Activated naive CD8-positive, alpha-beta T cell (primary cell): ENCODE measurements around the gene PRKAR2B.
"Not testable (repeated sequence)": the region's sequence is repeated elsewhere in the genome, so short reads cannot be mapped to it uniquely, and the experiment has no call there.

Experiments used
- H3K27ac Mint-ChIP-seq: one replicate; pipeline ENCODE4 v1.8.0; 2021; ENCODE audit warnings: mixed read lengths
- H3K27me3 Mint-ChIP-seq: one replicate; pipeline ENCODE4 v1.8.0; 2021; ENCODE audit warnings: mixed read lengths
- H3K36me3 Mint-ChIP-seq: one replicate; pipeline ENCODE4 v1.8.0; 2021; ENCODE audit warnings: mixed read lengths
- H3K4me1 Mint-ChIP-seq: one replicate; pipeline ENCODE4 v1.8.0; 2021; ENCODE audit warnings: low read depth, mixed read lengths
- H3K4me3 Mint-ChIP-seq: one replicate; pipeline ENCODE4 v1.8.0; 2021; ENCODE audit warnings: mild to moderate bottlenecking, mixed read lengths
- H3K9me3 Mint-ChIP-seq: one replicate; pipeline ENCODE4 v1.8.0; 2021; ENCODE audit warnings: low read depth, mixed read lengths

PRKAR2B gene

DNA sequence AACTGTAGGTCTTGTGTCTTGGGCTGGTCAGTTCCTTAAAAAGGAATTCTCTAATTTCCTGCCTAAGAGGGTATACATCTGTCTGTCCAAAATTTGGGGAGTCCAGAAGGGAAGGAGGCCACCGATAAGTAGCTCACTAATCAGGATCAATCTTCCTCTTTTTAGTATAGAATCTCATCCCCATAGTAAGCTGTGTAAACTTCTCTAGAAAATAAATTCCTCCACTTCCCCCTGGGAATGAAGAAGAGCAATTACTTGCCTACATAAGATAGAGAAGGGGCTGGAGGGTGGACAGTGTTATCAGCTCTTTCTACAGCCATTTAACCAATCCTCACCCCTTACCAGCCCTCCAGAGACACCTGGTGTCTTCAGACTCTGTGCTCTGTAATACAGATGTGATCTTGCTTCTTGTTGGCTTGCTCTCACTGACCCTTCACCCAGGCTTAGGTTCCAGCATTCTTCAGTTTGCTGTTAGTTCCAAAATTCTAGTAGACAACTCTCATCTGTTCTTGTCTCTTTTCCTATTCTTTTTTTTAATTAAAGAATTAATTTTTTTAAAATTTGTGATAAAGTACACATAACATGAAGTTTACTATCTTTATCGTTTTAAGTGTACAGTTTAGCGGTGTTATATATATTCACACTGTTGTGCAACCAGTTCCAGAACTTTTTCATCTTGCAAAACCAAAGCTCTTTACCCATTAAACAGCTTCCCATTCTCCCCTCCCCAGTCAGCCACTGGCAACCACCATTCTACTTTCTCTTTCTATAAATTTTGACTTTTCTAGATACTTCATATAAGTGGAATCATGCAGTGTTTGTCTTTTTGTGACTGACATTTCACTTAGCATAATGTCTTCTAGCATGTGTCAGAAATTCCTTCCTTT is 6.5 kb upstream of the PRKAR2B start:
- Mint-ChIP-seq H3K27ac (no peak overlapping the region), H3K4me3 (no peak overlapping the region), H3K4me1 (no peaks in the 10 kb centered on the region), H3K36me3 (peaks cover 2% of the 10 kb centered on the region), H3K9me3 (peaks cover 9% of the 10 kb centered on the region), H3K27me3 (no peaks in the 10 kb centered on the region)

DNA sequence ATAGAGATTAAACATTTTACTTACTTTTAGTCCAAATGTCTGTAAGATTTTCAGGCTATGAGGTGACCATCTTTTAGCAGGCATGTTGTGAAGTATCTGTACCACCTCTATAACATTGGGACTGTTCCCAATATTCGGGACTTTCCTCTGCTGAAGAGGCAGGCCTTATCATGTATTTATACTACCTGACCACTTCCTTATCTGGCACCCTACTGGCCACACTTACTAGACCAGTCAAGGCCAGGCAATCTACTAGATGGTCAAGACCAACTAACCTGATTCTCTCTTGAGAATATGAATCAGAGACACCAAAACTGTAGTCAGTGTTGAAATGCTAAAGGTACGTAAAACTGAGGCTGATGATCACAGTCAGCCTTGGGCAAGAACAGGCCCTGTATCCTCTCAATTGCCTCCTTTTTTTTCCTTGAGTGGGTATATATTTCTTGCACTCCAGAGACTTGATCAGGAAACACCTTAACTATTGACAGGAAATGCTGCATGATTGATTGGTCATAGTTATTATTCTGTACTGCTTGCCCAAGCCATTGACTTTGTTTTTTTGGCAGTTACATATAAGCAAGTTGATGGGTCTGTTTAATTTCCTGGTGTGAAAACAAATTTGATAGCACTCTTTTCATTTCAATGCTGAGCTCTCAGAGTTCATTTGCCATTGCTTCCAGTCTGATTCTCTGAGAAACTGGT is 5.2 kb upstream of the PRKAR2B start:
- Mint-ChIP-seq H3K36me3 (peaks cover 2% of the 10 kb centered on the region), H3K4me1 (peaks cover 4% of the 10 kb centered on the region), H3K27me3 (no peaks in the 10 kb centered on the region), H3K9me3 (peaks cover 9% of the 10 kb centered on the region), H3K4me3 (no peak overlapping the region), H3K27ac (no peak overlapping the region)

DNA sequence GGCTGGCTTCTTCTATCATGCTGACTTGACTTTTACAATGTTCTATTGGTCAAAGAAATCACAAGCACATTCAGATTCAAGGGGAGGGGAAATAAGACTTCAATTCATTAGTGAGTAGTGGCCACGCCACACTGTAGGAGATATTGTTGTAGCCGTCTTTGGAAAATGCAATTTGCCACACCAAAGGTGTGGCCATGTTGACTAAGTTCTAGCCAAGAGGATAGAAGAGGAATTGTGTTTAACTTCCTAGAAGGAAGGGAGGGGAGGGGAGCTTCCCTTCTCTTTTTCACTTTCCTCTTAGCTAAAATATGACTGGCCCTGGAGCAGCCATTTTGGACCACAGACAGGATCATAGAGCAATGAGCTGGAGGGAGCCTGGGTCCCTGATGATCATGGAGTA is 3.4 kb upstream of the PRKAR2B start:
- H3K4me1 Mint-ChIP-seq: peaks cover 9% of the 10 kb centered on the region
- no peak overlapping the region for H3K27ac Mint-ChIP-seq
- H3K27me3 Mint-ChIP-seq: peaks cover 3% of the 10 kb centered on the region
- H3K4me3 Mint-ChIP-seq: no peak overlapping the region
- H3K36me3 Mint-ChIP-seq: peaks cover 4% of the 10 kb centered on the region
- H3K9me3 Mint-ChIP-seq: peaks cover 9% of the 10 kb centered on the region

DNA sequence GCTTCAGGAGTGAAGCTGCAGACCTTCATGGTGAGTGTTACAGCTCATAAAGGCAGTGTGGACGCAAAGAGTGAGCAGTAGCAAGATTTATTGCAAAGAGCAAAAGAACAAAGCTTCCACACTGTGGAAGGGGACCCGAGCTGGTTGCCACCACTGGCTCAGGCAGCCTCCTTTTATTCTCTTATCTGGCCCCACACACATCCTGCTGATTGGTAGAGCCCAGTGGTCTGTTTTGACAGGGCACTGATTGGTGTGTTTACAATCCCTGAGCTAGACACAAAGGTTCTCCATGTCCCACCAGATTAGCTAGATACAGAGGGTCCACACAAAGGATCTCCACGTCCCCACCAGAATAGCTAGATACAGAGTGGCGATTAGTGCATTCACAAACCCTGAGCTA is 2.7 kb upstream of the PRKAR2B start:
- H3K27me3 Mint-ChIP-seq, H3K4me1 Mint-ChIP-seq, H3K27ac Mint-ChIP-seq: not testable (repeated sequence)

DNA sequence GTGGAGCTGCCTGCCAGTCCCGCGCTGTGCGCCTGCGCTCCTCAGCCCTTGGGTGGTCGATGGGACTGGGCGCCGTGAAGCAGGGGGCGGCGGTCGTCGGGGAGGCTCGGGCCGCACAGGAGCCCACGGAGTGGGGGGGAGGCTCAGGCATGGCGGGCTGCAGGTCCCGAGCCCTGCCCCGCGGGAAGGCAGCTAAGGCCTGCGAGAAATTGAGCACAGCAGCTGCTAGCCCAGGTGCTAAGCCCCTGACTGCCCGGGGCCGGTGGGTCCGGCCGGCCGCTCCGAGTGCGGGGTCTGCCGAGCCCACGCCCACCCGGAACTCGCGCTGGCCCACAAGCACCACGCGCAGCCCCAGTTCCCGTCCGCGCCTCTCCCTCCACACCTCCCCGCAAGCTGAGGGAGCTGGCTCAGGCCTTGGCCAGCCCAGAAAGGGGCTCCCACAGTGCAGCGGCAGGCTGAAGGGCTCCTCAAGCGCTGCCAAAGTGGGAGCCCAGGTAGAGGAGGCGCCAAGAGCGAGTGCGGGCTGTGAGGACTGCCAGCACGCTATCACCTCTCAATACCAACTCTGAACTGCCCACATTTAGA is 2.1 kb upstream of the PRKAR2B start:
- H3K4me3 Mint-ChIP-seq, H3K27me3 Mint-ChIP-seq, H3K4me1 Mint-ChIP-seq, H3K36me3 Mint-ChIP-seq, H3K27ac Mint-ChIP-seq, H3K9me3 Mint-ChIP-seq: not testable (repeated sequence)

More for the DNA sequence above, 2.7 kb upstream of the PRKAR2B start:
- H3K4me3 Mint-ChIP-seq, H3K36me3 Mint-ChIP-seq, H3K9me3 Mint-ChIP-seq: not testable (repeated sequence)

DNA sequence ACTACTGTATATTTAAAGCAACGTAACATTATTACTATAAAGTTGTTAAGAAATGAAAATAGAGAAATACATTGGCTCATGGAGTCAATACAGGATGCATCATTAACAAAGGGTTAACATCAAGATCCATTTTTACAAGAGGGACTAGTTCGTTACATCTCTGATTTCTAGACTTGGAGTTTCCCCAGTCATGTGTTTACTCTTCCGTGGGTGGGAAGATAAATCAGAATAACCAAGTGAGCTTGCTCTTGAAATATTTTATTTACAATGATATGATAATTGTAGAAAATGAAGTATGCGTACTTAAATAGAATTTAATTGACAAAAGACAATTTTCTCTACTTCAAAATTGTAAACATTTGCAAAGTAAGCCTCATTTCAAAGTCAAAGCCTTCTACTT is 1.0 kb upstream of the PRKAR2B start:
- Mint-ChIP-seq H3K36me3 (peaks cover 2% of the 10 kb centered on the region), H3K9me3 (no peaks in the 10 kb centered on the region), H3K4me1 (peaks cover 9% of the 10 kb centered on the region), H3K27me3 (peaks cover 8% of the 10 kb centered on the region), H3K4me3 (peak overlapping the region; percentile 86), H3K27ac (no peak overlapping the region)

DNA sequence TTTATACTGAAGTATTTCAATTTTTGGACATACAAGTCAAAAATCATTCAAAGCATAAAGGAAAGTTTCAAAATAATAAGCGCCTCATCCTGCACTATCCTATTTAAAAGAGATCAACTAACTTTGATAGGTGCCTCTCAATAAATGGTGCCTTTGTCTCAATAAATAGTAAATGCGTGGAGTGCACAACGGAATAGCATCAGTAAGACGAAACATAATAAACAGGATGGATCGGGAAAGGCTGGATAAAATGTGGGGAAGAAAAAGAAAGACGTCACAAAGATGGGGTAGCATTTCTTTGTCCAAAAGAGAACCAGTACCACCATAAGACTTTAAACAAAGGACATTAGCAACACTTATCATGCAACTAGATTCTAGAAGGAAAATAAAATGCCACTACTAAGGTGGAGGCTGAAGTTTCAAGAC is 571 bp upstream of the PRKAR2B start:
- peak overlapping the region; percentile 4 for H3K27ac Mint-ChIP-seq
- H3K9me3 Mint-ChIP-seq: no peaks in the 10 kb centered on the region

DNA sequence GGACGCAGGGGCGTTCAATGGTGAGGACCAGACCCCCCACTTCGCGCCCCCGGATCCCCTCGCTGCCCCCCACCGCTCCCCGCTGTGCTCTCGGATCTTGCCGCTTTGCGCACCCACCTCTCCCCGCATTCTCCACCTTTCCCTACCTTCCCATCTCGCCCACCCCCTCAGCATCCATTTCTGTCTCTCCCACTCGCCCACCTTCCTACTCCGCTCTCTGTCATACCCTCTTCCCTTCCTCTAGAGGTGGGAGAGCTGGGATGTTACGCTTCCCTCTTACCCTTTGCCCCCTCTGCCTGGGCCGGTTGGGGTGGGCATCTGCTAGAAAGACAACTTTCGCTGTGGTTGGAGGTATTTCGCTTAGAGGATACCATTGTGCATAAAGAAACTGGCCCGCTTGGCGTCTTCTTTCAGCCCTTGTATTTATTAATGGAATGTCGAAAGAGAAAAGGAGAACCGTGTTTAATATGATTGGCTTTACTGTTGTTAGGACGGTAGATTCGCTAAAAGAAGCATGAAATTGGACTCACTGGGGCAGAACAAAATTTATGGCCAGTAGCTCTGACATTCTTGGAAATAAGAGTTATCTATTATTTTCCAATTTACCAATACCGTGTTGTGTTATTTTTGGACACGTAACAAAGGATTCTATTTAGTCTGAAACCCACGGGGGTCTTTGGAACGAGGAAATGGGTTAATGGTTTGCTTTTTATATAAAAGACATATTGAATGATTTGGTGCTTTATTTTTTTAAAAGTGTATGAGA is 873 bp downstream of the PRKAR2B start:
- peaks cover 2% of the 10 kb centered on the region for H3K36me3 Mint-ChIP-seq
- peaks cover 9% of the 10 kb centered on the region for H3K4me1 Mint-ChIP-seq
- H3K27ac Mint-ChIP-seq: no peak overlapping the region
- peaks cover 10% of the 10 kb centered on the region for H3K27me3 Mint-ChIP-seq
- peak overlapping the region; percentile 91 for H3K4me3 Mint-ChIP-seq
- H3K9me3 Mint-ChIP-seq: no peaks in the 10 kb centered on the region

More for the DNA sequence above, 571 bp upstream of the PRKAR2B start:
- peaks cover 9% of the 10 kb centered on the region for H3K4me1 Mint-ChIP-seq
- peaks cover 2% of the 10 kb centered on the region for H3K36me3 Mint-ChIP-seq
- peak overlapping the region; percentile 86 for H3K4me3 Mint-ChIP-seq
- peaks cover 8% of the 10 kb centered on the region for H3K27me3 Mint-ChIP-seq

DNA sequence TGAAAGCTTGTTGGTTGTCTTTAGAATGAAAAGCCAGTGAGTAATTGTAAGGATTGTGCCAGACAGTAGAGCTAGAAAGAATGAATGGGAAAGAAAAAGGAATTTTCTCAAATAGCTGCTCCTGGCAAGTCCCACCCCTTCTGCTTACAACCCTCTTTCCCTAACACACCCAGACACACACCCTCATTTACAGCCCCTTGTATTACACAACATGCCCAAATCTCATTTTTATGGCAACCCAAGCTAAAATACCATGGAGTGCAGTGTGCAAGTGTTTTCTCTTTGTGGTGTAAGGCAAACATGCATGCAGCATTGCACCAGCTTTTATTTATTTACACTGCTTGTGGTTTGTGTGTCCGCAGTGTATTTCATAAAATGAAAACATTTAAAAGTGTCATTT is 1.5 kb downstream of the PRKAR2B start:
- peak overlapping the region; percentile 91 for H3K4me3 Mint-ChIP-seq

DNA sequence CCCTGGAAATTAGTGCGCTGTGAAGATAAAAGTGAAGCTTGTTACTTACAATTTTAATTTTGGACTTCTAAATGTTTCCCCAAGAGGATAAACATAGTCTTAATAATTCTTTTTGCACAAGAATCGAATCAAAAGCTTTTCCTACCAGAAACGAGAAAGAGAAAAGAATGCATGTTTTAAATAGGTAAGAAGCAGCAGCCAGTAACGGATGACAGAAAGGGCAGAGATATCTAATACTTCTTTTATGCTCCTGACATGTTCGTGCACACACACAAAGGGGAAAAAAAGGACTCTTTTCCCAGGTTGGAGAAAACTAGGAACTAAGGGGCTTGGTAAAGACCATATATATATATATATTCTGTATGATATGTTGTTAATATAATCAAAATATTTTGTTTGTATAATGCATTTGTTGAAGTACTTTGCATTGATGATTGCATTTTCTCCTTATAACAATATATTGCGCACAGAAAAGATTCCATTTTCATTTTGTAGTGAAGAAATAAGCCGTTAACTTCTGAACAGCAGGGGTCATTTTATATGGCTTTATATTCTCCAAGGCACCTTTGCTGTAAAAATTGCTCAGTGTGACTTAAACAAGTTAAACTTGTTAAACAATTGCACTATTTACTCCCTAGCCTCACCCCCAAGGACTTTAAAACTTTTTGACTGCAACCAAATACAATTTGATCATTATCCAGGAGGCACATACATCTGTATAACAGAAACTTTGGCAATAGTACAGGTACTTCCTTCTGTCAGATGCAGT is 2.2 kb downstream of the PRKAR2B start:
- H3K9me3 Mint-ChIP-seq: no peaks in the 10 kb centered on the region
- peaks cover 18% of the 10 kb centered on the region for H3K4me1 Mint-ChIP-seq
- H3K4me3 Mint-ChIP-seq: no peak overlapping the region
- H3K27me3 Mint-ChIP-seq: peaks cover 10% of the 10 kb centered on the region
- H3K27ac Mint-ChIP-seq: no peak overlapping the region
- H3K36me3 Mint-ChIP-seq: peaks cover 2% of the 10 kb centered on the region

More for the DNA sequence above, 1.5 kb downstream of the PRKAR2B start:
- Mint-ChIP-seq H3K36me3 (peaks cover 2% of the 10 kb centered on the region), H3K9me3 (no peaks in the 10 kb centered on the region), H3K4me1 (peaks cover 11% of the 10 kb centered on the region), H3K27ac (no peak overlapping the region), H3K27me3 (peaks cover 10% of the 10 kb centered on the region)

DNA sequence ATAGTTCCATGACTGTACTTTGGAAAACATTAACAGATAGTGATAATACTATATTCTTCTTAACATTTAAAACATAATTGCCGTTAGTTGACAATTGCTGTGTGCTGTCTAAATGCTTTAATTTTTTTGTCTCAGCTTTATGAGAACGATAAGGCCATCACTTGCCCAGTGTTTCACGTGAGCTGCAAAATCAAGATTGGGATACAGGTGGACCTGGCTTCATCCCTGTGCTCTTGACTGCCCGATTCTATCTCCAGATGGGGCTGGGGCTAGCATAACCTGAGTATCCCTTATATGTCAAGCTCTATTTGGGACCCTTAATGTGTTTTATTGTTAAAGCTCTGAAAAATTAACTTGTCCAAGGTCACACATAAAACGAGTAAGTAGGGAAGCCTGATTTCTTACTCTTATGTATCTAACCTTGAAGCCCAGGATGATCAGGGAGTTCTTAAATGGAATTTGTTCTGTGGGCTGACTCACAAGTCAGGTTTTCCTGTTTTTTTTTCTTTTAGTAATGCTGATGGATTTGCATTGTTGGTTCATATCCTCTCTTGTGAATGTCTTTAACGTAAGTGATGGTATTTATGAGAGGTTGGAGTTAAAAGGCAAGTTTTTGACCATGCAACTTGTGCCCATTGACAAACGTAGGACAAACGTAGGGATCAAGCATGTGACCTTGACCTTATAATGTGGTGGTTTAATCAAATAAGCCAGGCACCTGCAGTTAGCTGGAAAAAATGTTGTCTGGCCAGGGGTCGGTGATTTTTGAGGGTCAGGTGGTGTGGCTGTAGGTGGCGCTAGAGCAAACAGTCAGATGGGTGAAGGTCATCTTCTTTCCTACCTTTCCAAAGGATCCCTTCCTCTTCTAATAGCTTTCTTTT is 3.6 kb downstream of the PRKAR2B start:
- H3K27me3 Mint-ChIP-seq: peaks cover 11% of the 10 kb centered on the region

DNA sequence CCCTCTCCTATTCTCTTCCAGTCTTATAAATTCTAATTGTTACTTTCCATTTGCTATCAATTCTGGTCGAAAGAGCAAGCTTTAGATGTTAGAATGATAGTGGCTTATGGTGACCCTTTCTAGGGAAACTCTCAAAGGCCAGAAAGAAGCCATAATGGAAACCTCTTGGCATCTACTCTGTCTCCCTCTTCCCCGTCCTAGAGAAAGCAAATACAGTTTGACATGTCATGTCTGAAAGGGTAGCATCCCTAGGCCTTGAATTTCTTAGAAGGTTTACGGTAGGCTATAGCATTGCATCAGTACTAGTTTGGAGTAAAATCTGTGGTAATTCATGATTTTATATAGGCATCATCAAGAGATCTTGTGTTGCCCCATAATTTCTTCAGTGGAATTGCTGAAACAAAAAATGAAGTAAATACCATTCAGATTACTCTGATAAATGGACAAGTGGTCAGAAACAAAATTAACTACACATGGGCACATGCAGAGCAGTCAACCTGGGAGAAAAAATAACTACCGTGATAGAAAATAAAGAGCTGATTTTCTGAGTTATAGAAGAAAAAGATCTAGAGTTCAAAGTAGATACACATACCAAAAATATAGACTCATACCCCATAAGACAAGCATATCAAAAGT is 4.4 kb downstream of the PRKAR2B start:
- H3K27me3 Mint-ChIP-seq: peaks cover 11% of the 10 kb centered on the region
- H3K27ac Mint-ChIP-seq: no peak overlapping the region
- H3K4me3 Mint-ChIP-seq: no peak overlapping the region
- H3K4me1 Mint-ChIP-seq: peaks cover 17% of the 10 kb centered on the region
- no peaks in the 10 kb centered on the region for H3K9me3 Mint-ChIP-seq
- H3K36me3 Mint-ChIP-seq: peaks cover 2% of the 10 kb centered on the region

More for the DNA sequence above, 3.6 kb downstream of the PRKAR2B start:
- peaks cover 2% of the 10 kb centered on the region for H3K36me3 Mint-ChIP-seq
- H3K4me1 Mint-ChIP-seq: peaks cover 18% of the 10 kb centered on the region
- H3K27ac Mint-ChIP-seq: no peak overlapping the region
- H3K9me3 Mint-ChIP-seq: no peaks in the 10 kb centered on the region
- no peak overlapping the region for H3K4me3 Mint-ChIP-seq

DNA sequence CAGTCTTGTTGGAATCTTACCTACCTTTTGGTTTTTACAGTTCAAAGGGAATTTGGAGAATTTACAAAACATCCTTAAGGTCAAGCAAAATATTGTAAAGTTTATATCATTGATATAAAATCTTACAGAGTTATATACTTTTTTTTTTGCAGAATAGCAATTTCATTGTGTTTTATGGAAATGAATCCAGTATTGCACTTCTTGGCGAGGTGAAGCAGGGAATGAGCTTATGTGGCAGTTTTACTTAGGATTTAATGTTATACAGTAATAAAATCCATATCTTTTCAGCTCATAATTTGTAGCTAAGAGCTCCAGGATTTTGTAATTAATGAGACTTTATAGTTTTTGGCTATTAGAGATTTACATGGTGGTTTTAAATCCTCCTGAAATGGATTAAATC is 5.0 kb downstream of the PRKAR2B start:
- Mint-ChIP-seq H3K4me1 (peaks cover 14% of the 10 kb centered on the region), H3K27ac (no peak overlapping the region), H3K9me3 (no peaks in the 10 kb centered on the region), H3K36me3 (peaks cover 2% of the 10 kb centered on the region), H3K27me3 (peaks cover 11% of the 10 kb centered on the region), H3K4me3 (no peak overlapping the region)
